ENCODE measurements around the gene LMAN1.
A peak's percentile ranks its signal among the peaks of the same experiment; 100 is the strongest.

LMAN1 gene

GRCh38 chr18:59358712-59359575 is at the start of gene LMAN1:
Gene LMAN1, minus strand, starts transcription at chr18:59359265. Its CDS starts 21 bp downstream, at chr18:59359244.
- DNase-seq = peak; percentile 92 to 95

GRCh38 chr18:59402432-59403090 is 43.5 kb upstream of the LMAN1 start:
- DNase-seq = peak; percentile 51 to 67

GRCh38 chr18:59400407-59400806 is 41.3 kb upstream of the LMAN1 start:
- no peak for DNase-seq

- no peak for DNase-seq
Measured at GRCh38 chr18:59395226-59396175, 36.4 kb upstream of the LMAN1 start.

GRCh38 chr18:59393381-59393780 is 34.3 kb upstream of the LMAN1 start:
- no peak for DNase-seq

GRCh38 chr18:59388817-59389216 is 29.8 kb upstream of the LMAN1 start:
- no peak for DNase-seq

GRCh38 chr18:59387687-59388565 is 28.9 kb upstream of the LMAN1 start:
- no peak for DNase-seq

GRCh38 chr18:59386909-59387686 is 28.0 kb upstream of the LMAN1 start:
- no peak for DNase-seq

GRCh38 chr18:59385191-59385590 is 26.1 kb upstream of the LMAN1 start:
- no peak for DNase-seq

- no peak for DNase-seq
Measured at GRCh38 chr18:59383851-59384250, 24.8 kb upstream of the LMAN1 start.

- DNase-seq = no peak
Measured at GRCh38 chr18:59382383-59382782, 23.3 kb upstream of the LMAN1 start.

GRCh38 chr18:59381949-59382348 is 22.9 kb upstream of the LMAN1 start:
- DNase-seq = no peak

- DNase-seq = no peak
Measured at GRCh38 chr18:59380706-59381105, 21.6 kb upstream of the LMAN1 start.

GRCh38 chr18:59379772-59380522 is 20.9 kb upstream of the LMAN1 start:
- no peak for DNase-seq

- no peak for DNase-seq
Measured at GRCh38 chr18:59377613-59378337, 18.7 kb upstream of the LMAN1 start.

- no peak for DNase-seq
Measured at GRCh38 chr18:59376351-59376935, 17.4 kb upstream of the LMAN1 start.

- DNase-seq = no peak
Measured at GRCh38 chr18:59374128-59374527, 15.1 kb upstream of the LMAN1 start.

GRCh38 chr18:59372975-59373374 is 13.9 kb upstream of the LMAN1 start:
- no peak for DNase-seq

- DNase-seq = no peak
Measured at GRCh38 chr18:59360381-59360780, 1.3 kb upstream of the LMAN1 start.

All from CD4-positive, alpha-beta T cell treated with Interferon alpha-2 for 1 hour (primary cell).